Activated CD4-positive, alpha-beta T cell treated with anti-CD3 and anti-CD28 coated beads for 36 hours (primary cell): ENCODE data around the gene RARG. TPM values are rescaled to one million over a fixed set of nuclear protein-coding genes. Genes with fewer than 3 reads are reported as not detected.

Experiments
- total RNA-seq, 2 experiments: library from RNA; stranded (reverse); gene quantifications; one replicate each; pipeline ENCODE4 v1.2.3, GENCODE V29; 2021

The RARG gene
- total RNA-seq, 2 experiments from 2014 or later: 20.0 to 21.6 TPM

Other genes with a start within 250 kb of the RARG start
- 100 to 1,000 TPM; 698 to 781 TPM for gene EIF4B, start 225.8 kb downstream of the RARG start, total RNA-seq
- 1 to 10 TPM in 1 of 2 experiments, under 1 TPM in 1; 0.77 to 2.4 TPM for gene TNS2, start 182.1 kb downstream of the RARG start, total RNA-seq
- gene SPRYD3, start 152.8 kb downstream of the RARG start, total RNA-seq: 10 to 100 TPM; 13.7 to 18.2 TPM
- gene IGFBP6, start 134.5 kb downstream of the RARG start, total RNA-seq: 1 to 10 TPM; 1.3 to 2.4 TPM
- gene SOAT2, start 128.7 kb downstream of the RARG start, total RNA-seq: under 1 TPM; 0.57 to 0.79 TPM
- gene ZNF740, start 51.5 kb downstream of the RARG start, total RNA-seq: 10 to 100 TPM; 34.9 to 40.2 TPM
- gene CSAD, start 51.3 kb downstream of the RARG start, total RNA-seq: 10 to 100 TPM; 20.0 to 23.1 TPM
- 10 to 100 TPM; 73.0 to 77.6 TPM for gene ITGB7, start 25.0 kb downstream of the RARG start, total RNA-seq
- 10 to 100 TPM; 60.8 to 66.9 TPM for gene ESPL1, start 36.1 kb upstream of the RARG start, total RNA-seq
- gene PFDN5, start 63.3 kb upstream of the RARG start, total RNA-seq: 100 to 1,000 TPM; 253 to 322 TPM
- 10 to 100 TPM; 61.9 to 68.8 TPM for gene MYG1, start 67.5 kb upstream of the RARG start, total RNA-seq
- 10 to 100 TPM; 65.5 to 72.5 TPM for gene AAAS, start 89.4 kb upstream of the RARG start, total RNA-seq
- not detected for gene SP7, start 104.1 kb upstream of the RARG start, total RNA-seq
- gene SP1, start 148.0 kb upstream of the RARG start, total RNA-seq: 10 to 100 TPM; 76.8 to 93.5 TPM
- not detected for gene AMHR2, start 191.6 kb upstream of the RARG start, total RNA-seq
- gene PRR13, start 209.5 kb upstream of the RARG start, total RNA-seq: 100 to 1,000 TPM; 250 to 266 TPM
- gene PCBP2, start 219.9 kb upstream of the RARG start, total RNA-seq: 100 to 1,000 TPM; 881 to 999 TPM